ENCODE measurements around the gene FAM32A. TPM values are rescaled to one million over a fixed set of nuclear protein-coding genes. Genes with fewer than 3 reads are reported as not detected.

The FAM32A gene
- total RNA-seq, 1 donor, result 109 TPM

DNA sequence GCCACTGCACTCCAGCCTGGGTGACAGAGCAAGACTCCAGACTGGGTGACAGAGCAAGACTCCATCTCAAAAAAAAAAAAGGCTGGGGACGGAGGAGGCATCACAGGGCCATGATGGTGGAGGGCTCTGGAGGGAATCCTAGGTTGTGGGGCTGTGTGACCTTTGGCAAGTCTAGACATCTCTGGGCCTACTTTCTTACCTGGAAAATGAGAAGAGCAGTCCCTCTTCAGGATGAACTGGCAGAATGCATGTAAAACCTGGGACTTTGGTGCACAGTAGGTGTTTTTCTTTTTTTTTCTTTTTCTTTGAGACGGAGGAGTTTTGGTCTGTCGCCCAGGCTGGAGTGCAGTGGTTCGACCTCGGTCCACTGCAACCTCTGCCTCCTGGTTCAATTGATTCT, 25.6 kb upstream of the FAM32A start:
- Histone ChIP-seq H2AFZ (ENCODE audit: low read length) (no peak overlapping the region), H3K36me3 (ENCODE audit: insufficient read depth, low read length) (no peaks in the 10 kb centered on the region), H3K9me3 (ENCODE audit: low read depth, low read length) (no peaks in the 10 kb centered on the region), H3K79me2 (ENCODE audit: insufficient read depth, low read length) (no peaks in the 10 kb centered on the region), H4K20me1 (ENCODE audit: insufficient read depth, low read length) (no peaks in the 10 kb centered on the region), H3K27me3 (ENCODE audit: insufficient read depth, low read length) (peaks cover 4% of the 10 kb centered on the region), H3K4me1 (ENCODE audit: insufficient read depth, low read length) (peaks cover 16% of the 10 kb centered on the region), H3K4me2 (ENCODE audit: insufficient read depth, low read length) (no peak overlapping the region), H3K27ac (ENCODE audit: low read depth, low read length) (no peak overlapping the region), H3K4me3 (ENCODE audit: insufficient read depth, low read length) (no peak overlapping the region)
- no peak for DNase-seq (ENCODE audit: insufficient read length, low spot score, missing footprints)
- TF ChIP-seq CTCF (IDR thresholded peaks at IDR 0.05; ENCODE audit: extremely low read depth, low read depth, low read length), result no peak

GRCh38 chr19:16160445-16160942, 24.7 kb upstream of the FAM32A start:
- Histone ChIP-seq H2AFZ (ENCODE audit: low read length) (no peak overlapping the region), H3K9me3 (ENCODE audit: low read depth, low read length) (no peaks in the 10 kb centered on the region), H4K20me1 (ENCODE audit: insufficient read depth, low read length) (no peaks in the 10 kb centered on the region), H3K4me3 (ENCODE audit: insufficient read depth, low read length) (peak overlapping the region; percentile 55), H3K27me3 (ENCODE audit: insufficient read depth, low read length) (no peaks in the 10 kb centered on the region), H3K4me2 (ENCODE audit: insufficient read depth, low read length) (peak overlapping the region; percentile 78), H3K79me2 (ENCODE audit: insufficient read depth, low read length) (no peaks in the 10 kb centered on the region), H3K36me3 (ENCODE audit: insufficient read depth, low read length) (no peaks in the 10 kb centered on the region), H3K4me1 (ENCODE audit: insufficient read depth, low read length) (peaks cover 16% of the 10 kb centered on the region), H3K27ac (ENCODE audit: low read depth, low read length) (no peak overlapping the region)
- DNase-seq (ENCODE audit: insufficient read length, low spot score, missing footprints), result no peak
- TF ChIP-seq CTCF (IDR thresholded peaks at IDR 0.05; ENCODE audit: extremely low read depth, low read depth, low read length), result no peak

- H3K4me2 ChIP-seq (ENCODE audit: insufficient read depth, low read length), result peak overlapping the region; percentile 78
These were observed 24.2 kb upstream of the FAM32A start for GRCh38 chr19:16160943-16161560.

More at GRCh38 chr19:16160943-16161560, 24.2 kb upstream of the FAM32A start:
- Histone ChIP-seq H3K79me2 (ENCODE audit: insufficient read depth, low read length) (no peaks in the 10 kb centered on the region), H3K4me3 (ENCODE audit: insufficient read depth, low read length) (peak overlapping the region; percentile 55), H3K4me1 (ENCODE audit: insufficient read depth, low read length) (peaks cover 16% of the 10 kb centered on the region), H3K36me3 (ENCODE audit: insufficient read depth, low read length) (no peaks in the 10 kb centered on the region), H3K9me3 (ENCODE audit: low read depth, low read length) (no peaks in the 10 kb centered on the region), H3K27ac (ENCODE audit: low read depth, low read length) (peak overlapping the region; percentile 49), H4K20me1 (ENCODE audit: insufficient read depth, low read length) (no peaks in the 10 kb centered on the region), H2AFZ (ENCODE audit: low read length) (peak overlapping the region; percentile 78), H3K27me3 (ENCODE audit: insufficient read depth, low read length) (no peaks in the 10 kb centered on the region)
- peak; percentile 83 for DNase-seq (ENCODE audit: insufficient read length, low spot score, missing footprints)
- TF ChIP-seq CTCF (IDR thresholded peaks at IDR 0.05; ENCODE audit: extremely low read depth, low read depth, low read length), result no peak
